ENCODE measurements around the gene CLSTN1. TPM values are rescaled to one million over a fixed set of nuclear protein-coding genes. Genes with fewer than 3 reads are reported as not detected.

Gene CLSTN1
- total and polyA plus RNA-seq, 2 of the 13 experiments (the other 11 are each of a cell fraction or from before 2014, with no cell fraction given) = 19.7 to 29.8 TPM

DNA sequence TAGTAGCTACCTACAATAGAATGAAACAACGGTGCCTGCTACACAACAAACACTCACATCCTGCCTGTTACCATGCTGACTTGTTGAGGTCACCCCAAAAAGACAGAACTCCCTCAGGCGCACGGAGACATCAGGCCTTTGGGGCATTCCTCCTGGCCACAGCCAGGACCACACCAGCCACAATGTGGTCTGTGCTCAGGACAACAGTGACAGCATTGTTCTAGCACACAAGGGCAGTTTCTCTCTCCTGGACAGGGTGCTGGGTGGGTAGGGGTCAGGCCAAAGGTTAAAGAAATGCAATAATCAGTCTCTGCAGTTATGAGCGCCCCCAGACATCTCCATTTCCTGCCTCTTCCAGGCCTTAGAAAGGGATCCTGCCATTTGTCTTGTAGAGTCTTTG lies 46.8 kb upstream of the CLSTN1 start (continued):
- TF ChIP-seq, protein P1, sequence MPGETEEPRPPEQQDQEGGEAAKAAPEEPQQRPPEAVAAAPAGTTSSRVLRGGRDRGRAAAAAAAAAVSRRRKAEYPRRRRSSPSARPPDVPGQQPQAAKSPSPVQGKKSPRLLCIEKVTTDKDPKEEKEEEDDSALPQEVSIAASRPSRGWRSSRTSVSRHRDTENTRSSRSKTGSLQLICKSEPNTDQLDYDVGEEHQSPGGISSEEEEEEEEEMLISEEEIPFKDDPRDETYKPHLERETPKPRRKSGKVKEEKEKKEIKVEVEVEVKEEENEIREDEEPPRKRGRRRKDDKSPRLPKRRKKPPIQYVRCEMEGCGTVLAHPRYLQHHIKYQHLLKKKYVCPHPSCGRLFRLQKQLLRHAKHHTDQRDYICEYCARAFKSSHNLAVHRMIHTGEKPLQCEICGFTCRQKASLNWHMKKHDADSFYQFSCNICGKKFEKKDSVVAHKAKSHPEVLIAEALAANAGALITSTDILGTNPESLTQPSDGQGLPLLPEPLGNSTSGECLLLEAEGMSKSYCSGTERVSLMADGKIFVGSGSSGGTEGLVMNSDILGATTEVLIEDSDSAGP (CRISPR knock-in tag; IDR thresholded peaks at IDR 0.05; ENCODE audit: borderline replicate concordance) = peak; percentile 21; the same call in 1 of the 2 replicates
- no peak for TF ChIP-seq RBFOX2 (IDR thresholded peaks at IDR 0.05; ENCODE audit: low read depth, low read length)
- TF ChIP-seq MAX (IDR thresholded peaks at IDR 0.05) = peak; percentile 16; the same call in 1 of the 2 replicates
- TF ChIP-seq ZIK1 (CRISPR knock-in tag; IDR thresholded peaks at IDR 0.05; ENCODE audit: borderline replicate concordance, low read depth) = no peak
- no peak for TF ChIP-seq NCOR1 (IDR thresholded peaks at IDR 0.05; ENCODE audit: borderline replicate concordance, low read length)
- TF ChIP-seq PAWR (CRISPR knock-in tag; IDR thresholded peaks at IDR 0.05; ENCODE audit: borderline replicate concordance) = no peak
- TF ChIP-seq, protein P2, sequence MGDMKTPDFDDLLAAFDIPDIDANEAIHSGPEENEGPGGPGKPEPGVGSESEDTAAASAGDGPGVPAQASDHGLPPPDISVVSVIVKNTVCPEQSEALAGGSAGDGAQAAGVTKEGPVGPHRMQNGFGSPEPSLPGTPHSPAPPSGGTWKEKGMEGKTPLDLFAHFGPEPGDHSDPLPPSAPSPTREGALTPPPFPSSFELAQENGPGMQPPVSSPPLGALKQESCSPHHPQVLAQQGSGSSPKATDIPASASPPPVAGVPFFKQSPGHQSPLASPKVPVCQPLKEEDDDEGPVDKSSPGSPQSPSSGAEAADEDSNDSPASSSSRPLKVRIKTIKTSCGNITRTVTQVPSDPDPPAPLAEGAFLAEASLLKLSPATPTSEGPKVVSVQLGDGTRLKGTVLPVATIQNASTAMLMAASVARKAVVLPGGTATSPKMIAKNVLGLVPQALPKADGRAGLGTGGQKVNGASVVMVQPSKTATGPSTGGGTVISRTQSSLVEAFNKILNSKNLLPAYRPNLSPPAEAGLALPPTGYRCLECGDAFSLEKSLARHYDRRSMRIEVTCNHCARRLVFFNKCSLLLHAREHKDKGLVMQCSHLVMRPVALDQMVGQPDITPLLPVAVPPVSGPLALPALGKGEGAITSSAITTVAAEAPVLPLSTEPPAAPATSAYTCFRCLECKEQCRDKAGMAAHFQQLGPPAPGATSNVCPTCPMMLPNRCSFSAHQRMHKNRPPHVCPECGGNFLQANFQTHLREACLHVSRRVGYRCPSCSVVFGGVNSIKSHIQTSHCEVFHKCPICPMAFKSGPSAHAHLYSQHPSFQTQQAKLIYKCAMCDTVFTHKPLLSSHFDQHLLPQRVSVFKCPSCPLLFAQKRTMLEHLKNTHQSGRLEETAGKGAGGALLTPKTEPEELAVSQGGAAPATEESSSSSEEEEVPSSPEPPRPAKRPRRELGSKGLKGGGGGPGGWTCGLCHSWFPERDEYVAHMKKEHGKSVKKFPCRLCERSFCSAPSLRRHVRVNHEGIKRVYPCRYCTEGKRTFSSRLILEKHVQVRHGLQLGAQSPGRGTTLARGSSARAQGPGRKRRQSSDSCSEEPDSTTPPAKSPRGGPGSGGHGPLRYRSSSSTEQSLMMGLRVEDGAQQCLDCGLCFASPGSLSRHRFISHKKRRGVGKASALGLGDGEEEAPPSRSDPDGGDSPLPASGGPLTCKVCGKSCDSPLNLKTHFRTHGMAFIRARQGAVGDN (CRISPR knock-in tag; IDR thresholded peaks at IDR 0.05) = peak; percentile 28; the same call in 1 of the 2 replicates
- TF ChIP-seq ZMYM3 (CRISPR knock-in tag; IDR thresholded peaks at IDR 0.05) = no peak
- TF ChIP-seq ZBTB10 (CRISPR knock-in tag; IDR thresholded peaks at IDR 0.05; ENCODE audit: borderline replicate concordance) = peak; percentile 23; the same call in 1 of the 2 replicates
- TF ChIP-seq NR2C2 (CRISPR knock-in tag; IDR thresholded peaks at IDR 0.05; ENCODE audit: borderline replicate concordance) = peak; percentile 33; the same call in 1 of the 2 replicates
- TF ChIP-seq, protein P3, sequence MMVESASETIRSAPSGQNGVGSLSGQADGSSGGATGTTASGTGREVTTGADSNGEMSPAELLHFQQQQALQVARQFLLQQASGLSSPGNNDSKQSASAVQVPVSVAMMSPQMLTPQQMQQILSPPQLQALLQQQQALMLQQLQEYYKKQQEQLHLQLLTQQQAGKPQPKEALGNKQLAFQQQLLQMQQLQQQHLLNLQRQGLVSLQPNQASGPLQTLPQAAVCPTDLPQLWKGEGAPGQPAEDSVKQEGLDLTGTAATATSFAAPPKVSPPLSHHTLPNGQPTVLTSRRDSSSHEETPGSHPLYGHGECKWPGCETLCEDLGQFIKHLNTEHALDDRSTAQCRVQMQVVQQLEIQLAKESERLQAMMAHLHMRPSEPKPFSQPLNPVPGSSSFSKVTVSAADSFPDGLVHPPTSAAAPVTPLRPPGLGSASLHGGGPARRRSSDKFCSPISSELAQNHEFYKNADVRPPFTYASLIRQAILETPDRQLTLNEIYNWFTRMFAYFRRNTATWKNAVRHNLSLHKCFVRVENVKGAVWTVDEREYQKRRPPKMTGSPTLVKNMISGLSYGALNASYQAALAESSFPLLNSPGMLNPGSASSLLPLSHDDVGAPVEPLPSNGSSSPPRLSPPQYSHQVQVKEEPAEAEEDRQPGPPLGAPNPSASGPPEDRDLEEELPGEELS (CRISPR knock-in tag; IDR thresholded peaks at IDR 0.05) = no peak
- no peak for TF ChIP-seq ZNF207 (IDR thresholded peaks at IDR 0.05; ENCODE audit: borderline replicate concordance)
- TF ChIP-seq FOSL1 (CRISPR knock-in tag; IDR thresholded peaks at IDR 0.05; ENCODE audit: borderline replicate concordance) = no peak
- TF ChIP-seq HDAC1 (CRISPR knock-in tag; IDR thresholded peaks at IDR 0.05) = no peak
- no peak for TF ChIP-seq ZNF280B (CRISPR knock-in tag; IDR thresholded peaks at IDR 0.05; ENCODE audit: borderline replicate concordance)
- TF ChIP-seq TCF12 (IDR thresholded peaks at IDR 0.05) = no peak
- no peak for TF ChIP-seq TCF12 (CRISPR knock-in tag; IDR thresholded peaks at IDR 0.05)

Measured in HepG2 (cell line).